OCI-LY1 (cell line): ENCODE measurements around the gene AFAP1.

ENCODE experiments used
- H2AFZ ChIP-seq: fragments of 200-600 bp; sonication (generic), shearing (Covaris generic); 2 replicates; pipeline ENCODE4 v1.6.0; 2014; ENCODE audit warnings: antibody characterized with exemption, mild to moderate bottlenecking, low read length
- H3F3A ChIP-seq: fragments of 200-600 bp; sonication (generic), shearing (Covaris generic); 2 replicates; pipeline ENCODE4 v1.6.0; 2014; ENCODE audit warnings: mild to moderate bottlenecking, antibody characterized with exemption, low read length, moderate library complexity; ENCODE audit not compliant: insufficient read depth
- H3K27ac ChIP-seq: fragments of 200-600 bp; sonication (generic); 2 replicates; pipeline ENCODE4 v1.5.1; 2014; ENCODE audit warnings: low read length, mixed run types, mild to moderate bottlenecking, low read depth; ENCODE audit not compliant: poor library complexity, severe bottlenecking
- H3K27me3 ChIP-seq: fragments of 200-600 bp; sonication (generic); 2 replicates; pipeline ENCODE4 v1.6.0; 2014; ENCODE audit warnings: antibody characterized with exemption, mild to moderate bottlenecking, low read length, moderate library complexity; ENCODE audit not compliant: insufficient read depth
- H3K36me3 ChIP-seq: fragments of 200-600 bp; sonication (generic); 2 replicates; pipeline ENCODE4 v1.6.1; 2014; ENCODE audit warnings: mild to moderate bottlenecking, antibody characterized with exemption, low read length, moderate library complexity, mixed read lengths; ENCODE audit not compliant: insufficient read depth
- H3K4me1 ChIP-seq: fragments of 200-600 bp; sonication (generic); 2 replicates; pipeline ENCODE4 v1.5.1; 2014; ENCODE audit warnings: mild to moderate bottlenecking, low read length, moderate library complexity; ENCODE audit not compliant: insufficient read depth, severe bottlenecking
- H3K4me2 ChIP-seq: fragments of 200-600 bp; sonication (generic), shearing (Covaris generic); 2 replicates; pipeline ENCODE4 v1.6.1; 2014; ENCODE audit warnings: low read length
- H3K4me3 ChIP-seq: fragments of 200-600 bp; sonication (generic); 2 replicates; pipeline ENCODE4 v1.5.1; 2014; ENCODE audit warnings: low read length, low read depth, mild to moderate bottlenecking, mixed read lengths; ENCODE audit not compliant: poor library complexity, severe bottlenecking
- H3K79me2 ChIP-seq: fragments of 200-600 bp; shearing (Covaris generic); 2 replicates; pipeline ENCODE4 v1.6.1; 2016; ENCODE audit warnings: mixed run types, low read length, mixed read lengths; ENCODE audit not compliant: insufficient read depth
- H3K9ac ChIP-seq: fragments of 200-600 bp; sonication (generic), shearing (Covaris generic); 2 replicates; pipeline ENCODE4 v1.6.1; 2014; ENCODE audit warnings: mild to moderate bottlenecking, low read length, mixed read lengths
- H3K9me2 ChIP-seq: fragments of 200-600 bp; sonication (generic), shearing (Covaris generic); 2 replicates; pipeline ENCODE4 v1.6.1; 2014; ENCODE audit warnings: low read depth, mild to moderate bottlenecking, low read length, mixed read lengths
- H3K9me3 ChIP-seq: fragments of 200-600 bp; shearing (Covaris generic); 2 replicates; pipeline ENCODE4 v1.6.1; 2014; ENCODE audit warnings: low read length, mixed read lengths
- H4K20me1 ChIP-seq: fragments of 200-600 bp; sonication (generic), shearing (Covaris generic); 2 replicates; pipeline ENCODE4 v1.6.0; 2016; ENCODE audit warnings: mild to moderate bottlenecking, low read length; ENCODE audit not compliant: insufficient read depth
- EZH2 ChIP-seq: fragments of 200-600 bp; sonication (generic), shearing (Covaris generic); IDR thresholded peaks from 2 replicates; pipeline ENCODE4 v1.8.0; 2017; ENCODE audit warnings: borderline replicate concordance, mixed run types, mild to moderate bottlenecking, antibody characterized with exemption, low read length, moderate library complexity, mixed read lengths
- TF ChIP-seq, protein P1 (sequence below): fragments of 200-600 bp; sonication (generic), shearing (Covaris generic); IDR thresholded peaks from 2 replicates; pipeline ENCODE4 v1.5.1; 2017; ENCODE audit warnings: mild to moderate bottlenecking, antibody characterized with exemption, low read length, moderate library complexity, mixed read lengths

AFAP1 gene

DNA sequence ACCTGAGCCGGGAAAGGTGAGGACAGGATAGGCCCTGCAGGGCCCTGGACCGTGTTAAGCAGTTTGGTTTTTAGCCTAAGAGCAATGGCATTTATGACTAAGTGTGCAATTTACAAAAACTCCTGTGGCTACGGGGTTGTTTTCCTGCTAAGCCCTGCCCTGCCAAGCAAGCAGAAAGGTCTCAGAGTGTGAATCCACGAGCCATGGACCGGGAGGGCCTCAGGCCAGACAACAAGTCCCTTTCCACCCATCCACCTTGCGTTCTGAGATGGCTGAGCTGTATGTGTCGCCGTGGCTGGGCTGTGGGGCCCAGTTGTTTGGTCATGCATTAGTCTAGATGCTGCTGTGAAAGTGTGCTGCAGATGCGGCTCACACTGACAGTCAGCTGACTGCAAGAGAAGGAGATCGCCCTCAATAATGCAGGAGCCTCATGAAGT is 33.9 kb upstream of the AFAP1 start:
- TF ChIP-seq, protein P1, sequence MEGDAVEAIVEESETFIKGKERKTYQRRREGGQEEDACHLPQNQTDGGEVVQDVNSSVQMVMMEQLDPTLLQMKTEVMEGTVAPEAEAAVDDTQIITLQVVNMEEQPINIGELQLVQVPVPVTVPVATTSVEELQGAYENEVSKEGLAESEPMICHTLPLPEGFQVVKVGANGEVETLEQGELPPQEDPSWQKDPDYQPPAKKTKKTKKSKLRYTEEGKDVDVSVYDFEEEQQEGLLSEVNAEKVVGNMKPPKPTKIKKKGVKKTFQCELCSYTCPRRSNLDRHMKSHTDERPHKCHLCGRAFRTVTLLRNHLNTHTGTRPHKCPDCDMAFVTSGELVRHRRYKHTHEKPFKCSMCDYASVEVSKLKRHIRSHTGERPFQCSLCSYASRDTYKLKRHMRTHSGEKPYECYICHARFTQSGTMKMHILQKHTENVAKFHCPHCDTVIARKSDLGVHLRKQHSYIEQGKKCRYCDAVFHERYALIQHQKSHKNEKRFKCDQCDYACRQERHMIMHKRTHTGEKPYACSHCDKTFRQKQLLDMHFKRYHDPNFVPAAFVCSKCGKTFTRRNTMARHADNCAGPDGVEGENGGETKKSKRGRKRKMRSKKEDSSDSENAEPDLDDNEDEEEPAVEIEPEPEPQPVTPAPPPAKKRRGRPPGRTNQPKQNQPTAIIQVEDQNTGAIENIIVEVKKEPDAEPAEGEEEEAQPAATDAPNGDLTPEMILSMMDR: no peak
- TF ChIP-seq EZH2: no peak
- H3F3A ChIP-seq: no peaks in the 10 kb centered on the region
- no peaks in the 10 kb centered on the region for H4K20me1 ChIP-seq
- H3K27ac ChIP-seq: no peak overlapping the region
- H3K9me3 ChIP-seq: no peaks in the 10 kb centered on the region
- H3K79me2 ChIP-seq: no peaks in the 10 kb centered on the region
- H3K4me2 ChIP-seq: no peak overlapping the region
- H3K4me3 ChIP-seq: no peak overlapping the region
- H3K36me3 ChIP-seq: no peaks in the 10 kb centered on the region
- no peak overlapping the region for H3K9ac ChIP-seq
- no peaks in the 10 kb centered on the region for H3K4me1 ChIP-seq
- H3K9me2 ChIP-seq: no peaks in the 10 kb centered on the region
- H2AFZ ChIP-seq: no peak overlapping the region
- H3K27me3 ChIP-seq: no peaks in the 10 kb centered on the region

- Histone ChIP-seq H3K36me3 (no peaks in the 10 kb centered on the region), H3K9ac (no peak overlapping the region), H3K9me2 (no peaks in the 10 kb centered on the region), H3K27me3 (no peaks in the 10 kb centered on the region), H3K79me2 (no peaks in the 10 kb centered on the region), H4K20me1 (no peaks in the 10 kb centered on the region), H2AFZ (no peak overlapping the region), H3K4me1 (no peaks in the 10 kb centered on the region), H3K9me3 (no peaks in the 10 kb centered on the region), H3K4me3 (no peak overlapping the region), H3K4me2 (no peak overlapping the region), H3K27ac (no peak overlapping the region), H3F3A (no peaks in the 10 kb centered on the region)
- TF ChIP-seq EZH2: no peak
- TF ChIP-seq, protein P1: no peak
Observed at GRCh38 chr4:7971881-7972500, 32.3 kb upstream of the AFAP1 start.

- H3K79me2 ChIP-seq: no peaks in the 10 kb centered on the region
- no peaks in the 10 kb centered on the region for H3K27me3 ChIP-seq
- H3F3A ChIP-seq: no peaks in the 10 kb centered on the region
- H2AFZ ChIP-seq: no peak overlapping the region
- no peak overlapping the region for H3K4me2 ChIP-seq
- no peaks in the 10 kb centered on the region for H3K4me1 ChIP-seq
- H3K9me2 ChIP-seq: no peaks in the 10 kb centered on the region
- H3K27ac ChIP-seq: no peak overlapping the region
- H3K36me3 ChIP-seq: no peaks in the 10 kb centered on the region
- H4K20me1 ChIP-seq: no peaks in the 10 kb centered on the region
- H3K4me3 ChIP-seq: no peak overlapping the region
- H3K9ac ChIP-seq: no peak overlapping the region
- TF ChIP-seq, protein P1: no peak
- no peak for TF ChIP-seq EZH2
- H3K9me3 ChIP-seq: no peaks in the 10 kb centered on the region
Observed at GRCh38 chr4:7971159-7971631, 31.5 kb upstream of the AFAP1 start.
